SU-DHL-6 (cell line): Measurements from ENCODE around the gene SCN9A.

Experiments used
- H2AFZ ChIP-seq: fragments of 200-600 bp; sonication (generic); 2 replicates; pipeline ENCODE4 v1.6.1; 2014; ENCODE audit warnings: low read depth, mild to moderate bottlenecking, moderate library complexity, mixed read lengths, antibody characterized with exemption, low read length; ENCODE audit not compliant: severe bottlenecking
- H3F3A ChIP-seq: fragments of 200-600 bp; shearing (Covaris generic); 2 replicates; pipeline ENCODE4 v1.6.0; 2016; ENCODE audit warnings: antibody characterized with exemption, mild to moderate bottlenecking; ENCODE audit not compliant: insufficient read depth
- H3K27ac ChIP-seq: fragments of 200-600 bp; sonication (generic); 2 replicates; pipeline ENCODE4 v1.5.1; 2016; ENCODE audit warnings: low read depth, mild to moderate bottlenecking, low read length, moderate library complexity, mixed read lengths
- H3K27me3 ChIP-seq: fragments of 200-600 bp; sonication (generic), shearing (Covaris generic); 2 replicates; pipeline ENCODE4 v1.6.0; 2014; ENCODE audit warnings: mild to moderate bottlenecking, low read length
- H3K36me3 ChIP-seq: fragments of 200-600 bp; sonication (generic); 2 replicates; pipeline ENCODE4 v1.6.1; 2014; ENCODE audit warnings: mild to moderate bottlenecking, low read length, mixed read lengths
- H3K4me2 ChIP-seq: fragments of 300-600, 200-600 bp; shearing (Covaris generic), sonication (generic); 2 replicates; pipeline ENCODE4 v1.6.0; 2014; ENCODE audit warnings: low read length, low read depth, mild to moderate bottlenecking; ENCODE audit not compliant: poor library complexity, severe bottlenecking
- H3K4me3 ChIP-seq: fragments of 200-600 bp; sonication (generic); 2 replicates; pipeline ENCODE4 v1.5.1; 2014; ENCODE audit warnings: antibody characterized with exemption, low read length, mild to moderate bottlenecking, mixed read lengths; ENCODE audit not compliant: insufficient read depth, poor library complexity, severe bottlenecking
- H3K79me2 ChIP-seq: fragments of 200-600 bp; sonication (generic); 2 replicates; pipeline ENCODE4 v1.6.1; 2014; ENCODE audit warnings: mild to moderate bottlenecking, low read length, moderate library complexity; ENCODE audit not compliant: insufficient read depth
- H3K9ac ChIP-seq: fragments of 200-600 bp; sonication (generic); 2 replicates; pipeline ENCODE4 v1.7.0; 2014; ENCODE audit warnings: mild to moderate bottlenecking, low read length
- H3K9me2 ChIP-seq: fragments of 200-600 bp; sonication (generic); replicated peaks from 2 replicates; pipeline ENCODE4 v1.6.1; 2014; ENCODE audit warnings: low read length; ENCODE audit not compliant: insufficient read depth
- H3K9me3 ChIP-seq: fragments of 200-600 bp; sonication (generic); 2 replicates; pipeline ENCODE4 v1.6.1; 2014; ENCODE audit warnings: low read length, mixed read lengths; ENCODE audit not compliant: insufficient read depth
- H4K20me1 ChIP-seq: fragments of 200-600 bp; sonication (generic); 2 replicates; pipeline ENCODE4 v1.6.1; 2014; ENCODE audit warnings: low read depth, mild to moderate bottlenecking, antibody characterized with exemption, low read length, moderate library complexity, mixed read lengths
- EZH2phosphoT487 ChIP-seq: fragments of 200-600 bp; sonication (generic), shearing (Covaris generic); conservative IDR thresholded peaks from 2 replicates; pipeline ENCODE4 v1.6.1; 2018; ENCODE audit warnings: mild to moderate bottlenecking, antibody characterized with exemption, low read length, moderate library complexity, mixed read lengths
- TF ChIP-seq, protein P1 (sequence below): fragments of 200-600 bp; sonication (generic); IDR thresholded peaks from one replicate; pipeline ENCODE4 v1.5.1; 2017; ENCODE audit warnings: antibody characterized with exemption, mild to moderate bottlenecking, low read length, moderate library complexity; ENCODE audit not compliant: insufficient read depth, poor library complexity, severe bottlenecking

Gene SCN9A

DNA sequence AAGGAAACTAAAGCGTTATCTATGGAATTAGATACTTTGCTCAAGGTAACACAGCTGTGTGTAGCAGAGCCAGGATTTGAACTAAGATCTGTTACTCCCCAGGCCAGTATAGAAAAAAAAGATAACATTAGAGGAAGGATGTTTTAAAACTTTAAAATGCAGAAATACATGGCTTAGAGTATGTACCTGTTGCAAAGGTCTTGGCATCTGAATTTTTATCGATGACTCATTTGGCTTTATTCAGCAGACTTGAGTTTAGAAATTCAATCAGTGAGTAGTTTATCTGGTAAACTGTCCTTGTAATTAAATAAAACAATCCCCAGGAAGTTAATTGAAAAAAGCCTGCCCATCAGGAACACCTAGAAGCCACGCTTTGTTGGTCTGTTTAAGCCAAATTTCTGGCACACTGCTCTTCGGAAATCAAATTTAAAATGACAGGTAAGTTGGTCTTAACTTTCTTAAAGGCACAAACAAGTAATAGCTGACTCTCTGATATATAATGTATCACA, 36.9 kb downstream of the SCN9A start:
- Histone ChIP-seq H3K36me3 (no peaks in the 10 kb centered on the region), H3K9me3 (no peaks in the 10 kb centered on the region), H3K4me3 (no peak overlapping the region), H3K4me2 (no peak overlapping the region), H3K27ac (no peak overlapping the region), H3F3A (no peaks in the 10 kb centered on the region), H3K79me2 (no peaks in the 10 kb centered on the region), H4K20me1 (no peaks in the 10 kb centered on the region), H3K9me2 (no peaks in the 10 kb centered on the region), H3K27me3 (0 out of 2 replicates have a peak, but pooled peaks cover 3% of the 10 kb centered on the region), H2AFZ (no peak overlapping the region), H3K9ac (no peak overlapping the region)
- no peak for TF ChIP-seq EZH2phosphoT487
- TF ChIP-seq, protein P1, sequence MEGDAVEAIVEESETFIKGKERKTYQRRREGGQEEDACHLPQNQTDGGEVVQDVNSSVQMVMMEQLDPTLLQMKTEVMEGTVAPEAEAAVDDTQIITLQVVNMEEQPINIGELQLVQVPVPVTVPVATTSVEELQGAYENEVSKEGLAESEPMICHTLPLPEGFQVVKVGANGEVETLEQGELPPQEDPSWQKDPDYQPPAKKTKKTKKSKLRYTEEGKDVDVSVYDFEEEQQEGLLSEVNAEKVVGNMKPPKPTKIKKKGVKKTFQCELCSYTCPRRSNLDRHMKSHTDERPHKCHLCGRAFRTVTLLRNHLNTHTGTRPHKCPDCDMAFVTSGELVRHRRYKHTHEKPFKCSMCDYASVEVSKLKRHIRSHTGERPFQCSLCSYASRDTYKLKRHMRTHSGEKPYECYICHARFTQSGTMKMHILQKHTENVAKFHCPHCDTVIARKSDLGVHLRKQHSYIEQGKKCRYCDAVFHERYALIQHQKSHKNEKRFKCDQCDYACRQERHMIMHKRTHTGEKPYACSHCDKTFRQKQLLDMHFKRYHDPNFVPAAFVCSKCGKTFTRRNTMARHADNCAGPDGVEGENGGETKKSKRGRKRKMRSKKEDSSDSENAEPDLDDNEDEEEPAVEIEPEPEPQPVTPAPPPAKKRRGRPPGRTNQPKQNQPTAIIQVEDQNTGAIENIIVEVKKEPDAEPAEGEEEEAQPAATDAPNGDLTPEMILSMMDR: no peak

DNA sequence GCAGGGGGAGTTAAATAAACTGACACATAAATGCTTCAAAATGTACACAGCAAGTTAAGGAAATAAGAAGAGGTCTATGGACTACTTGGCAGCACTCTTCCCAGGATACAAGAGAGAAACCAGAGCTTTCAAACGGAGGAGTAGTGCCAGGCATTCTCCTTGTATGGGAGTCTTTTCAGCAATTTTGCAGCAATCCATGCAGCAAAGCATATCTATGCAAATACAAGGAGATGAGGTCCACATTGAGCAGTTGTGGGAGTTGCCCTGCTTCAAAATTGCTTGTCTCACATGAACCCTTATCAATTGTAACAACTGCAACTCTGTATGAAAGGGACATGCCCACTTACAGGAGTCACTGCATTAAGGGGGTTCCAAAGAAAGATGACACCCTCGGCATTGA, 37.8 kb downstream of the SCN9A start:
- Histone ChIP-seq H3K36me3 (no peaks in the 10 kb centered on the region), H3F3A (no peaks in the 10 kb centered on the region), H3K4me2 (no peak overlapping the region), H3K4me3 (no peak overlapping the region), H3K9me3 (no peaks in the 10 kb centered on the region), H3K79me2 (no peaks in the 10 kb centered on the region), H4K20me1 (no peaks in the 10 kb centered on the region), H3K9ac (no peak overlapping the region), H2AFZ (no peak overlapping the region), H3K27me3 (0 out of 2 replicates have a peak, but pooled peaks cover 3% of the 10 kb centered on the region), H3K27ac (no peak overlapping the region), H3K9me2 (no peaks in the 10 kb centered on the region)
- TF ChIP-seq EZH2phosphoT487: no peak
- TF ChIP-seq, protein P1: no peak

DNA sequence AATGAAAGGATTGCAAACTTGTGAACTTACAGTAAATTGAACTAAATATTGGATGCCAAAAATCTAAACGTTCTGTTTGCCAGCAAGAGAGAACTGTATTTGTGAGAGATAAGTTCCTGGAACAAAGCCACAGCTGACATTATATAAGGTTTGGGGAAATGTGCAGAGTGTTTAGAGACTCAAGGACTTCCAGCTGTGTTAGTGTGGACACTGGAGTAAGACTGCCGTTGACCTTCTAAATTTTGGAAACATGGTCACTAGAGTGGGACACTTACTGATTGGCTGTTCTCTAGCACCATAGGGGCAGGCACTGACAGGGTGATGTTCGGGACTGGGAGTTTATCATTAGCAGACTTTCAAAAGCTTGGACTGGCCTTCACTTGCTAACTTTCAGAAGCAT, 40.5 kb downstream of the SCN9A start:
- Histone ChIP-seq H3F3A (no peaks in the 10 kb centered on the region), H3K4me3 (no peak overlapping the region), H3K9ac (no peak overlapping the region), H2AFZ (no peak overlapping the region), H3K27me3 (no peaks in the 10 kb centered on the region), H3K27ac (no peak overlapping the region), H3K4me2 (no peak overlapping the region), H3K9me2 (no peaks in the 10 kb centered on the region), H4K20me1 (no peaks in the 10 kb centered on the region), H3K79me2 (no peaks in the 10 kb centered on the region), H3K36me3 (no peaks in the 10 kb centered on the region), H3K9me3 (no peaks in the 10 kb centered on the region)
- TF ChIP-seq EZH2phosphoT487: no peak
- TF ChIP-seq, protein P1: no peak

DNA sequence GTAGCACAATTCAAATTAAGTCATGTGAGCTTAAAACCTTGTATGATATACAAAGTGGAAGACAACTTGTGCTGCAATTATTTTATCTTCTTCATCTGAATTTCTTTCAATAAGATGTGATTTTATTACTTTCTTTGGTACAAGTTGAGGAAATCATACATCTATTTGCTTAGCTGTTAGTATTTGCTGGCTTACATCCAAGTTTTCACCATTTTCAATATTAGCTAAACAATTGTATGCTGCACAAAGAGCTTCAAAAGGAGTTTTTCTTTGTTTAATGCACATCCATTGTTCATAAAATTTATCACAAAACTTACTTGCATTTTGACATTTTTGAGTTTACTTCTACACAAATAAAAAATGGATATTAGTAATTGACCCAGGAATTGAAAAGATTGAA, 40.9 kb downstream of the SCN9A start:
- H3K9me3 ChIP-seq: no peaks in the 10 kb centered on the region
- no peaks in the 10 kb centered on the region for H3K27me3 ChIP-seq
- H3K4me3 ChIP-seq: no peak overlapping the region
- no peak overlapping the region for H2AFZ ChIP-seq
- no peak for TF ChIP-seq EZH2phosphoT487
- TF ChIP-seq, protein P1: no peak
- H3F3A ChIP-seq: no peaks in the 10 kb centered on the region
- no peaks in the 10 kb centered on the region for H3K9me2 ChIP-seq
- no peaks in the 10 kb centered on the region for H3K79me2 ChIP-seq
- no peaks in the 10 kb centered on the region for H4K20me1 ChIP-seq
- no peak overlapping the region for H3K27ac ChIP-seq
- no peak overlapping the region for H3K4me2 ChIP-seq
- no peak overlapping the region for H3K9ac ChIP-seq
- no peaks in the 10 kb centered on the region for H3K36me3 ChIP-seq
